Liver (tissue), 9 donors: ENCODE results near the gene SLC26A9. TPM values are rescaled to one million over a fixed set of nuclear protein-coding genes. Genes with fewer than 3 reads are reported as not detected.

Experiments used
- DNase-seq: peaks from one replicate; pipeline ENCODE4 v3.0.0-alpha.2; 2017; ENCODE audit warnings: low spot score
- H3K27ac ChIP-seq, 2 donors: one replicate each; pipeline ENCODE4 v1.7.0; 2013; ENCODE audit warnings: inconsistent platforms in 2 of 2, low read length in 2 of 2, control low read depth in 1 of 2, low read depth in 1 of 2, mild to moderate bottlenecking in 1 of 2
- H3K27me3 ChIP-seq, 4 donors: one replicate each; pipeline versions ENCODE4 v1.6.1 to v1.7.0; 2013; ENCODE audit warnings: low read length in 3 of 4, inconsistent platforms in 1 of 4, mild to moderate bottlenecking in 1 of 4, moderate library complexity in 1 of 4; ENCODE audit not compliant: control insufficient read depth in 4 of 4, insufficient read depth in 4 of 4
- H3K36me3 ChIP-seq, 4 donors: one replicate each; pipeline versions ENCODE4 v1.6.1 to v1.7.0; 2013; ENCODE audit warnings: low read length in 3 of 4, mild to moderate bottlenecking in 3 of 4, low read depth in 1 of 4, moderate library complexity in 1 of 4; ENCODE audit not compliant: control insufficient read depth in 4 of 4, insufficient read depth in 3 of 4
- H3K4me1 ChIP-seq, 4 donors: one replicate each; pipeline versions ENCODE4 v1.6.1 to v1.7.0; 2013; ENCODE audit warnings: low read length in 3 of 4, mild to moderate bottlenecking in 3 of 4, moderate library complexity in 1 of 4; ENCODE audit not compliant: control insufficient read depth in 4 of 4, insufficient read depth in 4 of 4
- H3K4me3 ChIP-seq, 3 donors: one replicate each; pipeline versions ENCODE4 v1.6.1 to v1.7.0; 2013; ENCODE audit warnings: low read length in 3 of 3, control low read depth in 1 of 3, low read depth in 1 of 3, mild to moderate bottlenecking in 1 of 3
- H3K9ac ChIP-seq, 2 donors: one replicate each; pipeline ENCODE4 v1.7.0; 2013; ENCODE audit warnings: low read length in 2 of 2, mild to moderate bottlenecking in 2 of 2, moderate library complexity in 2 of 2, control low read depth in 1 of 2, low read depth in 1 of 2
- H3K9me3 ChIP-seq, 4 donors: one replicate each; pipeline versions ENCODE4 v1.6.1 to v1.7.0; 2013; ENCODE audit warnings: low read length in 3 of 4; ENCODE audit not compliant: control insufficient read depth in 4 of 4
- EGR1 ChIP-seq, 2 donors: IDR thresholded peaks; 2 replicates each; pipeline ENCODE4 v1.6.1; 2016 to 2018; ENCODE audit warnings: antibody characterized with exemption in 2 of 2, low read depth in 2 of 2
- FOXA1 ChIP-seq: IDR thresholded peaks from 2 replicates; pipeline ENCODE4 v1.6.1; 2016; ENCODE audit warnings: antibody characterized with exemption
- FOXA2 ChIP-seq: IDR thresholded peaks from 2 replicates; pipeline ENCODE4 v1.6.1; 2016; ENCODE audit warnings: antibody characterized with exemption
- GABPA ChIP-seq, 2 donors: IDR thresholded peaks in 1 of 2; conservative IDR thresholded peaks in 1 of 2; 2 replicates each; pipeline ENCODE4 v1.6.1; 2016; ENCODE audit warnings: antibody characterized with exemption in 2 of 2, mild to moderate bottlenecking in 1 of 2, moderate library complexity in 1 of 2
- HNF4A ChIP-seq, 2 donors: conservative IDR thresholded peaks; 2 replicates each; pipeline ENCODE4 v1.6.1; 2016; ENCODE audit warnings: antibody characterized with exemption in 2 of 2, mild to moderate bottlenecking in 2 of 2
- HNF4G ChIP-seq: IDR thresholded peaks from 2 replicates; pipeline ENCODE4 v1.6.1; 2016; ENCODE audit warnings: antibody characterized with exemption
- JUND ChIP-seq, 2 donors: IDR thresholded peaks; 2 replicates each; pipeline ENCODE4 v1.6.1; 2016; ENCODE audit warnings: antibody characterized with exemption in 2 of 2
- NR2F2 ChIP-seq: IDR thresholded peaks from 2 replicates; pipeline ENCODE4 v1.6.1; 2016; ENCODE audit warnings: antibody characterized with exemption
- RAD21 ChIP-seq, 2 donors: IDR thresholded peaks; 2 replicates each; pipeline ENCODE4 v1.6.1; 2016; ENCODE audit warnings: antibody characterized with exemption in 2 of 2, mild to moderate bottlenecking in 2 of 2
- RXRA ChIP-seq, 2 donors: IDR thresholded peaks; 2 replicates each; pipeline ENCODE4 v1.6.1; 2017 to 2018; ENCODE audit warnings: antibody characterized with exemption in 2 of 2, mild to moderate bottlenecking in 1 of 2
- SP1 ChIP-seq: IDR thresholded peaks from 2 replicates; pipeline ENCODE4 v1.6.1; 2018; ENCODE audit warnings: antibody characterized with exemption, mild to moderate bottlenecking
- TAF1 ChIP-seq: conservative IDR thresholded peaks from 2 replicates; pipeline ENCODE4 v1.6.1; 2016; ENCODE audit warnings: antibody characterized with exemption, mild to moderate bottlenecking
- YY1 ChIP-seq: IDR thresholded peaks from 2 replicates; pipeline ENCODE4 v1.6.1; 2016; ENCODE audit warnings: antibody characterized with exemption, mild to moderate bottlenecking
- WGBS: extraction: QIAGEN DNeasy Blood & Tissue Kit; methylation state at CpG from one replicate; pipeline ENCODE4 v1.1.7; 2013; 5-methylcytosine and 5-hydroxymethylcytosine counted together
- polyA plus RNA-seq, 2 donors: library from polyadenylated mRNA; stranded (reverse) in 1 of 2; unstranded in 1 of 2; fragments of 200-250 nt in 1 of 2; fragments of >200 nt in 1 of 2; fragmentation: Nextera tagmentation in 1 of 2; extraction: Ambion mirVana in 1 of 2; gene quantifications; one replicate each; pipeline versions ENCODE4 v1.2.1 to v1.2.3, GENCODE V29; 2013 to 2015
- total RNA-seq, 2 donors: library from RNA; depleted of rRNA; stranded (reverse); fragments of >200 nt; gene quantifications; one replicate each; pipeline ENCODE4 v1.2.3, GENCODE V29; 2014
- TF ChIP-seq, protein P1 (sequence below): IDR thresholded peaks from 2 replicates; pipeline ENCODE4 v1.6.1; 2016; ENCODE audit warnings: antibody characterized with exemption
- TF ChIP-seq, protein P2 (sequence below): IDR thresholded peaks from 2 replicates; pipeline ENCODE4 v1.6.1; 2016; ENCODE audit warnings: antibody characterized with exemption, mild to moderate bottlenecking
- TF ChIP-seq, protein P3 (sequence below): IDR thresholded peaks from 2 replicates; pipeline ENCODE4 v1.6.1; 2016; ENCODE audit warnings: antibody characterized with exemption
- TF ChIP-seq, protein P4 (sequence below): fragments of 150-350 bp; IDR thresholded peaks from 2 replicates; pipeline ENCODE4 v1.5.1; 2017; ENCODE audit warnings: improper control_type of control experiment, low read depth, low read length; ENCODE audit not compliant: missing input control
- donor health status: healthy.
- donor health status: healthy.
- donor health status: healthy.
- donor health status: healthy.
- donor health status: healthy.

Gene SLC26A9
- total and polyA plus RNA-seq, 4 donors = not detected

DNA sequence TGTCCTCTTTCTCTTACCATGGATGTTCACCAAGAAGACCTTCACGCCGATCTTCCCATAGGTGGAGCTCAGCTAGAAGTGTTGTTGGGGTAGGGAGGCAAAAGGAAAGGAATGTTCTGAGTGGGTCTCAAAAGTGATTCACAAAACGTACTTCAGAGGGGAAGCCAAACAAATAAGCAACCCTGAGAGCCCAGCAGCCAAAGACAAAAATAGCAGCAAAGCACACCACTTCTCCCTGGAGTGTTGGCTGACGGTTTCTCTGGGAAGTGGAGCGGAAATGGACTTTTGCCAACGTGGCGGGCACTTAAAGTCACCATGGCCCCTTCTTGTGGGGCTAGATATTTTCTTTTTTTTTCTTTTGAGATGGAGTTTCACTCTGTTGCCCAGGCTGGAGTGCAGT, 23.1 kb downstream of the SLC26A9 start:
- TF ChIP-seq HNF4A (conservative IDR thresholded peaks at IDR 0.05) (no peak), JUND (IDR thresholded peaks at IDR 0.05) (no peak), EGR1 (IDR thresholded peaks at IDR 0.05; ENCODE audit: low read depth in 2 of 2) (no peak), RXRA (IDR thresholded peaks at IDR 0.05) (no peak), NR2F2 (no peak), GABPA (IDR thresholded peaks at IDR 0.05 in 1 of 2, conservative IDR thresholded peaks at IDR 0.05 in 1 of 2) (no peak), FOXA2 (no peak), YY1 (no peak), TAF1 (no peak), SP1 (no peak), FOXA1 (no peak), RAD21 (IDR thresholded peaks at IDR 0.05) (no peak), HNF4G (no peak)
- TF ChIP-seq, protein P1, sequence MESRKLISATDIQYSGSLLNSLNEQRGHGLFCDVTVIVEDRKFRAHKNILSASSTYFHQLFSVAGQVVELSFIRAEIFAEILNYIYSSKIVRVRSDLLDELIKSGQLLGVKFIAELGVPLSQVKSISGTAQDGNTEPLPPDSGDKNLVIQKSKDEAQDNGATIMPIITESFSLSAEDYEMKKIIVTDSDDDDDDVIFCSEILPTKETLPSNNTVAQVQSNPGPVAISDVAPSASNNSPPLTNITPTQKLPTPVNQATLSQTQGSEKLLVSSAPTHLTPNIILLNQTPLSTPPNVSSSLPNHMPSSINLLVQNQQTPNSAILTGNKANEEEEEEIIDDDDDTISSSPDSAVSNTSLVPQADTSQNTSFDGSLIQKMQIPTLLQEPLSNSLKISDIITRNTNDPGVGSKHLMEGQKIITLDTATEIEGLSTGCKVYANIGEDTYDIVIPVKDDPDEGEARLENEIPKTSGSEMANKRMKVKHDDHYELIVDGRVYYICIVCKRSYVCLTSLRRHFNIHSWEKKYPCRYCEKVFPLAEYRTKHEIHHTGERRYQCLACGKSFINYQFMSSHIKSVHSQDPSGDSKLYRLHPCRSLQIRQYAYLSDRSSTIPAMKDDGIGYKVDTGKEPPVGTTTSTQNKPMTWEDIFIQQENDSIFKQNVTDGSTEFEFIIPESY = no peak
- TF ChIP-seq, protein P2, sequence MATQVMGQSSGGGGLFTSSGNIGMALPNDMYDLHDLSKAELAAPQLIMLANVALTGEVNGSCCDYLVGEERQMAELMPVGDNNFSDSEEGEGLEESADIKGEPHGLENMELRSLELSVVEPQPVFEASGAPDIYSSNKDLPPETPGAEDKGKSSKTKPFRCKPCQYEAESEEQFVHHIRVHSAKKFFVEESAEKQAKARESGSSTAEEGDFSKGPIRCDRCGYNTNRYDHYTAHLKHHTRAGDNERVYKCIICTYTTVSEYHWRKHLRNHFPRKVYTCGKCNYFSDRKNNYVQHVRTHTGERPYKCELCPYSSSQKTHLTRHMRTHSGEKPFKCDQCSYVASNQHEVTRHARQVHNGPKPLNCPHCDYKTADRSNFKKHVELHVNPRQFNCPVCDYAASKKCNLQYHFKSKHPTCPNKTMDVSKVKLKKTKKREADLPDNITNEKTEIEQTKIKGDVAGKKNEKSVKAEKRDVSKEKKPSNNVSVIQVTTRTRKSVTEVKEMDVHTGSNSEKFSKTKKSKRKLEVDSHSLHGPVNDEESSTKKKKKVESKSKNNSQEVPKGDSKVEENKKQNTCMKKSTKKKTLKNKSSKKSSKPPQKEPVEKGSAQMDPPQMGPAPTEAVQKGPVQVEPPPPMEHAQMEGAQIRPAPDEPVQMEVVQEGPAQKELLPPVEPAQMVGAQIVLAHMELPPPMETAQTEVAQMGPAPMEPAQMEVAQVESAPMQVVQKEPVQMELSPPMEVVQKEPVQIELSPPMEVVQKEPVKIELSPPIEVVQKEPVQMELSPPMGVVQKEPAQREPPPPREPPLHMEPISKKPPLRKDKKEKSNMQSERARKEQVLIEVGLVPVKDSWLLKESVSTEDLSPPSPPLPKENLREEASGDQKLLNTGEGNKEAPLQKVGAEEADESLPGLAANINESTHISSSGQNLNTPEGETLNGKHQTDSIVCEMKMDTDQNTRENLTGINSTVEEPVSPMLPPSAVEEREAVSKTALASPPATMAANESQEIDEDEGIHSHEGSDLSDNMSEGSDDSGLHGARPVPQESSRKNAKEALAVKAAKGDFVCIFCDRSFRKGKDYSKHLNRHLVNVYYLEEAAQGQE = no peak
- TF ChIP-seq, protein P3, sequence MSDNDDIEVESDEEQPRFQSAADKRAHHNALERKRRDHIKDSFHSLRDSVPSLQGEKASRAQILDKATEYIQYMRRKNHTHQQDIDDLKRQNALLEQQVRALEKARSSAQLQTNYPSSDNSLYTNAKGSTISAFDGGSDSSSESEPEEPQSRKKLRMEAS = no peak
- TF ChIP-seq, protein P4, sequence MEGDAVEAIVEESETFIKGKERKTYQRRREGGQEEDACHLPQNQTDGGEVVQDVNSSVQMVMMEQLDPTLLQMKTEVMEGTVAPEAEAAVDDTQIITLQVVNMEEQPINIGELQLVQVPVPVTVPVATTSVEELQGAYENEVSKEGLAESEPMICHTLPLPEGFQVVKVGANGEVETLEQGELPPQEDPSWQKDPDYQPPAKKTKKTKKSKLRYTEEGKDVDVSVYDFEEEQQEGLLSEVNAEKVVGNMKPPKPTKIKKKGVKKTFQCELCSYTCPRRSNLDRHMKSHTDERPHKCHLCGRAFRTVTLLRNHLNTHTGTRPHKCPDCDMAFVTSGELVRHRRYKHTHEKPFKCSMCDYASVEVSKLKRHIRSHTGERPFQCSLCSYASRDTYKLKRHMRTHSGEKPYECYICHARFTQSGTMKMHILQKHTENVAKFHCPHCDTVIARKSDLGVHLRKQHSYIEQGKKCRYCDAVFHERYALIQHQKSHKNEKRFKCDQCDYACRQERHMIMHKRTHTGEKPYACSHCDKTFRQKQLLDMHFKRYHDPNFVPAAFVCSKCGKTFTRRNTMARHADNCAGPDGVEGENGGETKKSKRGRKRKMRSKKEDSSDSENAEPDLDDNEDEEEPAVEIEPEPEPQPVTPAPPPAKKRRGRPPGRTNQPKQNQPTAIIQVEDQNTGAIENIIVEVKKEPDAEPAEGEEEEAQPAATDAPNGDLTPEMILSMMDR = no peak
- Histone ChIP-seq H3K36me3 (no peaks in the 10 kb centered on the region), H3K4me3 (no peak overlapping the region), H3K27ac (no peak overlapping the region), H3K4me1 (no peaks in the 10 kb centered on the region), H3K9ac (no peak overlapping the region), H3K9me3 (no peaks in the 10 kb centered on the region), H3K27me3 (no peaks in the 10 kb centered on the region)
- 66% methylated on average over 7 of the region's 7 CpGs for WGBS
- DNase-seq = no peak
